Right hindlimb (tissue), 1 donor: ENCODE results near the gene GRIK5.
"Not testable (repeated sequence)": the region's sequence is repeated elsewhere in the genome, so short reads cannot be mapped to it uniquely, and the experiment has no call there.

Experiments used
- DNase-seq: peaks from one replicate; pipeline ENCODE4 v3.0.0-alpha.2; 2018

GRIK5 gene

DNA sequence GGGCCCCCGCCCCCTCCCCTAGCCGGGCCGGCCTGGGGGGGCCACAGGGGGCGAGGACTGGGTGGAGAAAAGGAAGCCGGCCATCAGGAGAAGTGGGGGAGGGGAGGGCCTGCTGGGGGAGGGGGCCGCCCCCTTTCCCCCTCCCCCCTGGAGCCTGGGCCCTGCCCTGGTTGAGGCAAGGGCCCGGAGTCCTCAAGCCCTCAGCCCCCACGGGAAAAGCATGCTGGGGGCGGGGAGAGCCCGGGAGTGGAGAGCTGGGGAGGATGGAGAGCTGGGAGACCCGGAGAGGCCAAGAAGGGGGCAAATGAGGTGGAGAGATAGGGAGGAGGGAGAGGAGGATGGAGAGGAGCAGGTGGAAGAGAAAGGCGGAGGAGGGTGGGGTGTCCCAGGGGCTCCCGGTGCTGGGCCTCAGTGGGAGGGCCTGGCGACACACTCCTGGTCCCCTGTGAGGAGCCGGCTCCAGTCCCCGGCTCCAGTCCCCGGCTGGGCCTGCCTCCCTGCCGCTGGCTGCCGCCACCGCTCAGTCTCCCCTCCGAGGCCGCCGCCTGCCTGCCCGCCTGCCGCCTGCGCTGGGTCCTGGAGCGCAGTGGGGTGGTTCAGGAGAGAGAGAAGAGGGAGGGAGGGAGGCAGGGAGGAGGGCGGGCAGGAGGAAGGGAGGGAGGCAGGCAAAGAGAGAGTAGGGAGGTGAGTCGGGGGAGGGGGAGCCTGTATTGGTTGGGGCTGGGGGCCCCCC, at the start of gene GRIK5:
TSS of gene GRIK5 (minus strand) at position 588 of the 733 bp plus-strand sequence. CDS start 4,436 bp downstream, outside the sequence.
- DNase-seq = peak; percentile 35

DNA sequence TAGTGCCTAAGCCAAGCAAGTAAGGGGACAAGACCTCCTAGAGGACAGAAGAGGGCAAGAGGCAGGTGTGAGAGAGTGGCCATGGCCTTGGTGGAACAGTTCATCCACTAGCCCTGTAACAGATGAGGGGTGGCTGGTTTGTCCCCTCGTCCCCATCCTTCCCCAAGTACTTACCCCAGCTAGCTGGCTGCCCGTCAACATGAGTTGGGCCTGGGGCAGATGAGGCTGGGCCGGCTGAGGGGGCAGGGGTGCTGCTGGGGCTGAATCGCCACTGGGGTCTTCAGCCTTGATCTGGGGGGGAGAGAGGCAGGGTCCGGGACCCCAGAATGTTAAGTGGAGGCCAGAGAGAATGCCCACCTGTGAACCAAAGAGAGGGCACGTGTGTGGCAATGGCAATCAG, 47.1 kb upstream of the GRIK5 start:
- DNase-seq = no peak

DNA sequence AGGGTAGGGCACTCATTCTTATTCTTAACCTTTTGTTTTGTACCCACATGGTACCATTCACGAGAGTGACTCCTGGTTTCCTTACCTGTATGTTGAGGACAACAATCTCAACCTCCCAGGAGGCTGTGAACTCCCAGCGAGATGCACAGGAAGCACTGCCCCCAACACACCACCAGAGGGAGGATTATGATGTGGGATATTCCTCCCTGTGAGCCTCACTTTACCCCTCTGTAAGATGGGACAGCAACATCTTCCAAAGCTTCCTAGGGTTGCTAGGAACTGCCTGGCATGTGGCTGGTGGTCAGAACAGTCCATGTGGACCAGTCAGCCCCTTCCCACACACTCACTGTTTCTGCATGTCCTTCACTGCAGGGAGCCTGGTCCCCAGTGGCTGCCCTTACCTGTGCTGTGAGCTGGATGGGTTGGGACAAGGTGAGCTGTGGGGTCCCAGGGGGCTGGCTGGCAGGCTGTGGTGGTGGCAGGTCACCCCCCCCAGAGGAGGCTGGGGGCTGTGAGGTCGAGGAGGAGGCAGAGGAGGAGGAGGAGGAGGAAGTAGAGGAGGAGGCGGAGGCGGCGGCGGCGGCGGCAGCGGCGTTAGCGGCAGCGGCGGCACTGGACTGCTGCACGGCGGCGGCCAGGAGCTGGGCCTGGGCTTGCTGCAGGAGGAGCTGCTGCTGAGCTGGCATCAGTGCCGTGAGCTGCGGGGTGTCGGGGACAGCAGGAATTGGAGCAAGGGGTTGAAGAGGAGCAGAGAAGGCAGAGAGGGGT, 46.5 kb upstream of the GRIK5 start:
- DNase-seq = no peak

- no peak for DNase-seq
Observed at GRCh38 chr19:42115705-42116104, 45.7 kb upstream of the GRIK5 start.

DNA sequence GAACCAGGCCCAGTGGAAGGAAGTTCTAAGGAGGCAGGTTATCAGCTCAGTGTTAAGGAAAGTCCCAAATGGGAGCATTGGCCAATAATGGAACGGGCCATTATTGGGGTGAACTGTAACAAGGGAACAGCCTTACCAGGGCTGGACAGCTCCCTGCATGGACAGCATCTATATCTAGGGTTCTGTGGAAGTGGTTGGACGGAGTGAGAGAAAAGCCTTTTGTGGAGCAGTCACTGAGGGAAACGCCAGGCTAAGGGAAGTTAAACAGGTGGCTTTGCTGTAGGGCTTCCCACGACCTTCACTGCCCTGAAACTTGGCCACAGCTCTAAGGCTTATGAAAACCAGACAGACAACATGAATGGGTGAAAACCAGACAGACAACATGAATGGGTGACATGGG, 45.2 kb upstream of the GRIK5 start:
- DNase-seq = no peak

DNA sequence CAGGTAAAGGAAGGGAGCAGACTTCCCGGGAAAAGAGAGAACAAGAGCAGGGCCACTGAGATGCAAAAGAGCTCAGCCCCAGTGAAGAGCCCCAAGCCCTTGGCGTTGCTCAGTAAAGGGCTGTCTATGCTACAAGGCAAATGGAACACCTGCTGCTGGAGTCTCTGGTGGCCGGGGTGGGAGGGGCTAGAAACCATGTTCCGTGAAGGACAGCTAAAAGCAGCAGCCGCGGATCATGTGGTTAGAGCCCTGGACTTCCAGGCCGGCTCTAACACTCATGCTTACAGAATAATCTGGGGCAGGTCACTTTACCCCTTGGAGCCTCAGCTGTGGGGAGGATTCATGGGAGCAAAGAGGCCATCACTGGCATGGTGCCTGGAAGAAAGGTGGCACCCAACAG, 44.4 kb upstream of the GRIK5 start:
- DNase-seq = no peak

DNA sequence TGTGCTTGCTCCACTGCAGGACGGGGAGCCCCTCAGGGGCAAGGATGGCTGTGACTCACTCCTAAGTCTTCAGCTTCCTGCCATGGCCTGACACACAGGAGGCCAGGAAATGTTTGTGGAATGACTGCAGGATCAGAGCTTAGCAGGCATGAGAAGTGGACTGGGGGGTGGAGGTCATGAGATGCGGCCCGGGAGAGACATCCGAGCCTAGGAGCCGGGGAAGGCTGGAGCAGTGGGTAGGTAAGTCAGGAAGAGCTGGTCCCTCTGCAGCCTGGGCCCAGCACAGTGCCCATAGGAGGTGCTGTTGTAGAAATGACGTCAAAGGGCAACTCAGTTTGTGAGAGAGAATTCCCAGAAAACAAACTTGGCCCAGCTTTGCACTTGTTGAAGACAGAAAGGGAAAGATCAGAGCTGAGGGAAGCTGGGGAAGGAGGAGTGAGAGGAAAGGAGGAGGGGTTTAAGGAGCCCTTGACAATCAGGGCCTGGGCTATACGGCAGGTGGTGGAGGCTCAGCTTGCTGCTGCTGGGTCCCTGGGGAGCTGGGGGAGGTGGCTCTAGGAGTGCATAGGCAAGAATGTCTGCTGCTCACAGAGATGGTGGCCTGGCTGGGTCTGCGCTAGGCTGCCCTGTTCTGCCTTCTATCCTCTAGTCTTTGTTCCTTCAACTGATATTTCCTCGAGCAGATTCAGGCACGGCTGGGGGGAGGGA, 43.8 kb upstream of the GRIK5 start:
- no peak for DNase-seq

DNA sequence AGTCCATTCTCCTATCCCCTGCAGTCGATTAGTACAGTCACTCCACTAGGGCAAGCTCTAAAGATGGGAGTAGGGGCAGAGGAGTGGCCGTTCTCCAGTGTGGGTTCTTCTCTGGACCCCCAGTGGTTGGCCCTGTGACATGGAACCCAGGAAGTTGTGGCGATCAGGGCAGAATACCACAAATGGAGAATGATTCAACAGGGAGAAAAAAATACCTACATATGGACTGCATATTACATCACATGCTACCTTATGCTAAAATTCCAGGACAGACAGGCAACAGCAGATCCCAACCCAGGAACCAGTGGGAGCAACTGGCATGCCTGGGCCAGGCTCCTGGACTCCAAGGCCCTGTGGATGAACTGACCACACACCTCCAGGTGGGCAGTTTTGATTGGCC, 41.8 kb upstream of the GRIK5 start:
- DNase-seq = no peak

DNA sequence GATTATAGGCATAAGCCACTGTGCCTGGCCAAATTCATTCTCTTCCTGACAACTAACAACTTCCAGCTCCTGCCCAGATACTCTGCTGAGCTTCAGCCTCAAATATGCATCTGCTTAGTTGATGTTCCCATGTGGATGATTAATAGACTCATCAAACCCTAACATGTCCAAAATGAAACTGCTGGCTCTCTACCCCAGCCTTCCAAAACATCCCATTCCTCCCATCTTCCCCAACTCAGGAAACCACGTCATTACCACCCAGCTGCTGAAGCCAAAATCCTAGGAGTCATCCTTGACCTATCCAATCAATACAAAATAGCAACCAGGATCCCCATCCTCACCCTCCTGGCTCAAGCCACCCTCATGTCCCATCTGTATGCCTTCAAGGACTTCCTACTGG, 41.4 kb upstream of the GRIK5 start:
- DNase-seq = no peak

- no peak for DNase-seq
Observed at GRCh38 chr19:42110658-42111057, 40.7 kb upstream of the GRIK5 start.

GRCh38 chr19:42109896-42110295, 39.9 kb upstream of the GRIK5 start:
- DNase-seq = no peak

- peak; percentile 80 for DNase-seq
Observed at GRCh38 chr19:42108527-42109389, 38.8 kb upstream of the GRIK5 start.

- DNase-seq = no peak
Observed at GRCh38 chr19:42105368-42105767, 35.4 kb upstream of the GRIK5 start.

DNA sequence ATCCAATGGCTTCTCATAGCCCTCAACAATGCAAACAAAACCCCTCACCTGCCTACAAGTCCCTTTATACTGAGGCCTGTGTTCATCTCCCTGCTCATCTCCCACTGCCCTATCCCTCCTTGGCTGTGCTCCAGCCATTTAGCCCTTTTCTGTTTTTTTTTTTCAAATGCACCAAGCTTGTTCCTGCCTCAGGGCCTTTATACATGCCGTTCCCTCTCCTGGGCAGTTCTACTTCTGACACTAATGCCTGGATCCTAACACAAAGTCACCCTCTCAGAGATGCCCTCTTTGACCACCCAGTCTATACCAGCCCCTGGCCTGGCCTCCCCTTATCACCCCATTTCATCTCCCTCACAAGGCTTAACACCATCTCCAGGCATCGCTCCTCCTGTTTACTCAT, 32.9 kb upstream of the GRIK5 start:
- no peak for DNase-seq

DNA sequence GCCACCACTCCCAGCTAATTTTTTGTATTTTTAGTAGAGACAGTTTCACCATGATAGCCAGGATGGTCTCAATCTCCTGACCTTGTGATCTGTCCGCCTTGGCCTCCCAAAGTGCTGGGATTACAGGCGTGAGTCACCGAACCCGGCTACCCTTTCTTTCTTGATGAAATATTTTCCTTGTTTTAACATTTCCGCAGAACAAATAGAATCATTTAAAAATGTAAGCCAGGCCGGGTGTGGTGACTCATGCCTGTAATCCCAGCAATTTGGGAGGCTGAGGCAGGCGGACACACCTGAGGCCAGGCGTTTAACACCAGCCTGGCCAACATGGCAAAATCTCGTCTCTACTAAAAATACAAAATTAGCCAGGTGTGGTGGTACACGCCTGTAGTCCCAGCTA, 30.2 kb upstream of the GRIK5 start:
- not testable (repeated sequence) for DNase-seq

DNA sequence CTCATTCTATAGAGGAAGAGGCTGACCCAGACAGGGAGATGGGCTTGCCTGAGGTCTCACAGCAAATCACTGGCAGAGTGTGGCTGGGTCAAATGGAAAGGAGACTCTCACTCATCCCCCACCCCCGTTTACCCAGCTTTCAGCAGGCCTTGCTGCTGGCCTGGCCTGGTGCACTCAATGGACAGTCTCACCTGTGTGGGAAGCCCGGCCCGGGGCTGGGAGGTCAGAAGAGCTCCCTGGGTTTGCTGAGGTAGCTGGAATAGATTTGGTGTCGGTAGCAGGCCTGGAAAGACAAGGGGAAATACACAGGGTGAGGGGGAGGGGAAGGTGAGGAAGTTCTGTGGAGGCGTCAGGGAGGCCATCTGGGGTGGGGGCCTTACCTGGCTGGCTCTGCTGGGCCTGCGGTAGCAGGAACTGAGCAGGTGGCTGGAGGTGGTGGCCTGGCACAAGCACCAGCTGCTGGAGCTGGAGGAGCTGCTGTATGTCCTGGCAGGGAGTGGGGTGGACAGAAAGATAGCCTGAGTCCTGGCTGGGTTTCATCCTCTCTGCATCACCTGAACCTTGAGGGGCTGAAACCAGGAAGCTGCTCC, 29.4 kb upstream of the GRIK5 start:
- no peak for DNase-seq

GRCh38 chr19:42098781-42099180, 28.8 kb upstream of the GRIK5 start:
- DNase-seq = no peak

- no peak for DNase-seq
Observed at GRCh38 chr19:42097461-42097860, 27.5 kb upstream of the GRIK5 start.

DNA sequence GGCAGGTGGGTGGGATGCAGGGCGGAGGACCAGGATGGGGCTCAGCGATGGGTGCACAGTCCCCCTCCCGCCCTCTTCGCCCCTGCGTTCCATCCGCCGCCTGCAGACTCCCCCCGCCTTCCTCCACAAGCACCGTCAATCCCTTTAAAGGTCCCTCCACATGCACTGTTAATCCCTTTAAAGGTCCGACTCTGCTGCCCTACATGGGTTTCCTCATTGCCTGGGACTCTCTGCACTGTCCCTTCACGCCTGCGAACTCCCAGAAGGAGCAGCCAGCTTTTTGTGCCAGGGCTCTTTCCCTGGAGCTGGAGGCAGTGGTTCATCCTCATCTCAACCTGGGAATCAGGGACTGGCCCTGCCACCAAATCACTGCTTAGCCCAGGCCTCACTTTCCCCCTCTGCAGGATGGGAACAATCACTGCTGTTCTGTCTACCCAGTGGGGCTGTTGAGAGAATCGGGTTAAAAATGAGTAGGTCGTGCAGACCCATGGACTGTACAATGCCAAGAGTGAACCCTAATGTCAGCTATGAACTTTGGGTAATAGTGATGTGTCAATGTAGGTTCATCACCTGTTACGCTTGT, 26.3 kb upstream of the GRIK5 start:
- no peak for DNase-seq

DNA sequence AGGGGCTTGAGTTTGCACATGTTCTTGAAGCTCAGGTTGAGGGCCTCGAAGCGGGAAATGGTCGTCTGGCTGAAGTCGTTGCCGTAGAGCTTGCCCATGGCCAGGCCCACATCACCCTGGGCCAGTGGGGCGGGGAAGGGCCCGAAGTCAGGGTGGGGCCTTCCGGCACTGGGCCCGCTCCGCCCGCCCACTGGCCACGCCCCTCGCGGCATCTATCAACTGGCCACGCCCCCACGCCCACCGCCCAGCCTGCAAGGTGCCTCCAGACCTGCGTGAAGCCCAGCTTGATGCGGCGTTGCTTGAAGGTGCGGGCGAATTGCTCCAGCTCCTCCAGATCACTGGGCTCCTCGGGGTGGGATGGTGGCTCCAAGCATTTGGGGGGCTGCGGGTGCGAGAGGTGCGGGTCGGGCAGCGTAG, 25.8 kb upstream of the GRIK5 start:
- no peak for DNase-seq

DNA sequence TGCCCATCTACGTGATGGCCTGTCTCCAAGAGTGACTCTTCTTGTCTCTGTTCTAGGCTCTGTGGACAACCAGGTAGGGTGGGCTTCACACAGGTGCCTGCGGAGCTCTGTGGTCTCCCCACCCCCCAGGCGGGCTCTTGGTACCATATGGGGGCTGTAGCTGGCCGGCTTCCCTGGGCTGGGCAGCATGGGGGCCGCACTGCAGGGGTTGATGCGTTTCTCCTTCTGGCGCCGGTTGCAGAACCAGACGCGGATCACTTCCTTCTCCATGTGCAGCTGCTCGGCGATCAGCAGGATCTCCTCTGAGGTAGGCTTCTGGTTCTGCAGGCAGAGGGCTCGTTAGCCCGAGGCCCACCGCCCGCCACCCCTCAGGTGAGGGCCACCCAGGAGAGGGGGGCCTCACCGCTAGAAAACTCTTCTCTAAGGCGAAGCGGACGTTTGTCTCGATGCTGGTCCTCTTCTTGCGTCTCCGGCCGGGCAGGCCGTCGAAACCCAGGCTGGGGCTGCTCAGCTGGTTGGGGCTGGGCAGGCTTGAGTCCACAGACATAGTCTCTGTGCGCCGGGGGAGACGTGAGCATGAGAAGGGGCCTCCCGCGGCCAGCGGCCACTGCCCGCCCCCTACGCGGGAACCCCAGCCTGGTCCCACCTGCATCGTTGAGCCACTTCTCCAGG, 25.3 kb upstream of the GRIK5 start:
- DNase-seq = no peak
